H1 (cell line): ENCODE results near the gene ZBTB47. TPM values are rescaled to one million over a fixed set of nuclear protein-coding genes. Genes with fewer than 3 reads are reported as not detected.
A peak's percentile ranks its signal among the peaks of the same experiment; 100 is the strongest.

Experiments used
- CTCF ChIA-PET: fragments of 300-600 bp; sonication (Branson Sonifier 250); formaldehyde crosslinking; loops from one replicate; lab custom pipeline; 2021; ENCODE audit not compliant: partially characterized antibody; lab: Charles Lee
- POLR2A ChIA-PET: fragments of 300-600 bp; sonication (Branson Sonifier 250); formaldehyde crosslinking; loops from one replicate; lab custom pipeline; 2021; ENCODE audit warnings: inconsistent platforms; ENCODE audit not compliant: partially characterized antibody; lab: Charles Lee
- DNase-seq, 2 experiments: peaks; one replicate each; pipeline versions ENCODE4 v3.0.0 to v3.0.0-alpha.2; 2010 to 2022; ENCODE audit warnings: low spot score in 2 of 2, low read depth in 1 of 2, mixed read lengths in 1 of 2
- FAIRE-seq: peaks from 2 replicates; lab custom pipeline; 2011; peaks lifted over from hg19 to GRCh38; lab: Jason Lieb, UNC
- H2AFZ ChIP-seq: 2 replicates; pipeline ENCODE4 v1.8.1; 2012; ENCODE audit warnings: low read length, inconsistent platforms
- H2AK5ac ChIP-seq: 2 replicates; pipeline ENCODE4 v1.6.1; 2013; ENCODE audit warnings: low read depth, low read length
- H2BK120ac ChIP-seq: replicated peaks from 2 replicates; pipeline ENCODE3; 2013; ENCODE audit warnings: low read depth, low read length, inconsistent platforms
- H2BK12ac ChIP-seq: 2 replicates; pipeline ENCODE4 v1.6.1; 2013; ENCODE audit warnings: low read depth, low read length
- H2BK15ac ChIP-seq: 2 replicates; pipeline ENCODE4 v1.6.1; 2013; ENCODE audit warnings: low read length
- H2BK20ac ChIP-seq: 2 replicates; pipeline ENCODE4 v1.6.1; 2013; ENCODE audit warnings: low read length
- H2BK5ac ChIP-seq: 2 replicates; pipeline ENCODE4 v1.6.1; 2013; ENCODE audit warnings: low read depth, low read length
- H3K14ac ChIP-seq: 2 replicates; pipeline ENCODE4 v1.6.1; 2013; ENCODE audit warnings: inconsistent platforms; ENCODE audit not compliant: insufficient read length
- H3K18ac ChIP-seq: 2 replicates; pipeline ENCODE4 v1.6.1; 2013; ENCODE audit warnings: low read length; ENCODE audit errors: extremely low read depth
- H3K23ac ChIP-seq: 2 replicates; pipeline ENCODE4 v1.6.1; 2013; ENCODE audit warnings: inconsistent platforms; ENCODE audit not compliant: insufficient read length
- H3K23me2 ChIP-seq: 2 replicates; pipeline ENCODE4 v1.6.1; 2013; ENCODE audit warnings: low read depth, low read length
- H3K27ac ChIP-seq: 2 replicates; pipeline ENCODE4 v1.6.1; 2011; ENCODE audit warnings: low read depth, low read length, inconsistent platforms
- H3K27me3 ChIP-seq, 4 experiments: replicated peaks in 1 of 4; 1 replicate in 1 of 4; 2 replicates in 3 of 4; pipeline versions ENCODE4 v1.6.1 to v1.8.1; 2011 to 2013; ENCODE audit warnings: low read length in 3 of 4, mild to moderate bottlenecking in 3 of 4, inconsistent platforms in 2 of 4, mixed read lengths in 2 of 4, moderate library complexity in 1 of 4; ENCODE audit not compliant: control insufficient read depth in 3 of 4, insufficient read depth in 3 of 4; ENCODE audit errors: extremely low read depth in 1 of 4
- H3K36me3 ChIP-seq, 4 experiments: 2 replicates each; pipeline versions ENCODE4 v1.6.1 to v1.8.1; 2011 to 2013; ENCODE audit warnings: mild to moderate bottlenecking in 4 of 4, low read length in 3 of 4, moderate library complexity in 2 of 4, control low read depth in 1 of 4, inconsistent platforms in 1 of 4; ENCODE audit not compliant: insufficient read depth in 4 of 4, control insufficient read depth in 2 of 4
- H3K4ac ChIP-seq: replicated peaks from 2 replicates; pipeline ENCODE3; 2013; ENCODE audit warnings: low read length, low read depth, mixed read lengths, inconsistent platforms; ENCODE audit not compliant: insufficient read length
- H3K4me1 ChIP-seq, 4 experiments: replicated peaks in 1 of 4; 1 replicate in 1 of 4; 2 replicates in 3 of 4; pipeline versions ENCODE4 v1.6.1 to v1.8.1; 2011 to 2013; ENCODE audit warnings: low read length in 3 of 4, inconsistent platforms in 2 of 4, mixed read lengths in 1 of 4; ENCODE audit not compliant: insufficient read depth in 4 of 4, control insufficient read depth in 3 of 4
- H3K4me2 ChIP-seq, 2 experiments: 2 replicates each; pipeline versions ENCODE4 v1.6.1 to v1.8.1; 2011 to 2013; ENCODE audit warnings: low read depth in 2 of 2, low read length in 2 of 2, control low read depth in 1 of 2, inconsistent platforms in 1 of 2, mild to moderate bottlenecking in 1 of 2; ENCODE audit not compliant: insufficient read depth in 1 of 2
- H3K4me3 ChIP-seq, 4 experiments: fragments of 200-600, 300-600 bp in 1 of 4; sonication (generic), shearing (Covaris generic), sonication (Bioruptor Twin) in 1 of 4; 2 replicates each; pipeline versions ENCODE4 v1.5.1 to v1.8.1; 2011 to 2016; ENCODE audit warnings: low read length in 4 of 4, low read depth in 3 of 4, control low read depth in 2 of 4, inconsistent platforms in 2 of 4, mild to moderate bottlenecking in 2 of 4, mixed read lengths in 1 of 4, moderate library complexity in 1 of 4; ENCODE audit not compliant: insufficient read depth in 2 of 4; ENCODE audit errors: extremely low read depth in 1 of 4
- H3K56ac ChIP-seq: replicated peaks from 2 replicates; pipeline ENCODE3; 2013; ENCODE audit warnings: low read depth, mild to moderate bottlenecking, mixed read lengths, low read length, inconsistent platforms; ENCODE audit not compliant: insufficient read length
- H3K79me1 ChIP-seq: 2 replicates; pipeline ENCODE4 v1.6.1; 2013; ENCODE audit warnings: low read depth, low read length, control low read depth
- H3K79me2 ChIP-seq, 2 experiments: 2 replicates each; pipeline versions ENCODE4 v1.6.1 to v1.8.1; 2012 to 2013; ENCODE audit warnings: low read length in 2 of 2, mild to moderate bottlenecking in 2 of 2, inconsistent platforms in 1 of 2; ENCODE audit not compliant: insufficient read depth in 2 of 2, control insufficient read depth in 1 of 2
- H3K9ac ChIP-seq, 4 experiments: replicated peaks in 1 of 4; 1 replicate in 1 of 4; 2 replicates in 3 of 4; pipeline versions ENCODE4 v1.6.1 to v1.8.1; 2011 to 2013; ENCODE audit warnings: low read depth in 3 of 4, low read length in 3 of 4, control low read depth in 2 of 4, mild to moderate bottlenecking in 2 of 4, moderate library complexity in 2 of 4, inconsistent platforms in 1 of 4; ENCODE audit errors: extremely low read depth in 1 of 4
- H3K9me3 ChIP-seq, 2 experiments: 2 replicates each; pipeline versions ENCODE4 v1.6.1 to v1.8.1; 2012 to 2013; ENCODE audit warnings: mild to moderate bottlenecking in 2 of 2, moderate library complexity in 2 of 2, control low read depth in 1 of 2, inconsistent platforms in 1 of 2, low read depth in 1 of 2, low read length in 1 of 2, mixed read lengths in 1 of 2; ENCODE audit not compliant: insufficient read depth in 2 of 2
- H4K20me1 ChIP-seq, 2 experiments: replicated peaks in 1 of 2; 2 replicates each; pipeline versions ENCODE3 to v1.8.1; 2011 to 2013; ENCODE audit warnings: inconsistent platforms in 2 of 2, low read length in 2 of 2, mild to moderate bottlenecking in 1 of 2; ENCODE audit not compliant: insufficient read depth in 2 of 2, control insufficient read depth in 1 of 2
- H4K5ac ChIP-seq: 2 replicates; pipeline ENCODE4 v1.6.1; 2013; ENCODE audit warnings: low read length, low read depth, mixed read lengths, inconsistent platforms; ENCODE audit not compliant: insufficient read length
- H4K8ac ChIP-seq: 2 replicates; pipeline ENCODE4 v1.8.0; 2013; ENCODE audit warnings: mild to moderate bottlenecking, moderate library complexity, low read length, inconsistent platforms; ENCODE audit not compliant: insufficient read depth; ENCODE audit errors: extremely low read depth
- H4K91ac ChIP-seq: replicated peaks from 2 replicates; pipeline ENCODE3; 2013; ENCODE audit warnings: low read length, mixed read lengths, inconsistent platforms; ENCODE audit not compliant: insufficient read length
- CHD1 ChIP-seq: IDR thresholded peaks from 2 replicates; pipeline ENCODE4 v1.6.1; 2012; ENCODE audit warnings: low read depth, low read length, improper control_type of control experiment
- GABPA ChIP-seq: IDR thresholded peaks from 2 replicates; pipeline ENCODE4 v1.6.1; 2011; ENCODE audit warnings: mild to moderate bottlenecking, low read length, moderate library complexity, borderline replicate concordance; ENCODE audit not compliant: insufficient read depth
- MAFK ChIP-seq: IDR thresholded peaks from 2 replicates; pipeline ENCODE4 v1.6.1; 2012; ENCODE audit warnings: low read depth, mild to moderate bottlenecking, improper control_type of control experiment, low read length
- RNF2 ChIP-seq: fragments of 200-900, 300-1000 bp; sonication (generic); IDR thresholded peaks from 2 replicates; pipeline ENCODE4 v1.7.1; 2016; ENCODE audit warnings: borderline replicate concordance, low read depth, mild to moderate bottlenecking, antibody characterized with exemption, low read length; ENCODE audit not compliant: poor library complexity, severe bottlenecking; ENCODE audit errors: missing control alignments
- TAF1 ChIP-seq: IDR thresholded peaks from 2 replicates; pipeline ENCODE4 v1.6.1; 2011; ENCODE audit warnings: mild to moderate bottlenecking, low read depth, low read length
- TAF7 ChIP-seq: optimal IDR thresholded peaks from 2 replicates; pipeline ENCODE3; 2011; ENCODE audit warnings: low read depth, mild to moderate bottlenecking, inconsistent platforms, low read length, moderate library complexity, borderline replicate concordance
- USF2 ChIP-seq: IDR thresholded peaks from 2 replicates; pipeline ENCODE4 v1.6.1; 2011; ENCODE audit warnings: low read length, improper control_type of control experiment
- WGBS, 2 experiments: shearing (Covaris generic) in 1 of 2; methylation state at CpG; one replicate each; pipeline versions ENCODE4 v1.1.6 to v1.1.7; 2013 to 2015; ENCODE audit warnings: low lambda C conversion rate in 2 of 2, mixed read lengths in 2 of 2, inconsistent platforms in 1 of 2, low coverage in 1 of 2, missing lambda C conversion rate in 1 of 2; ENCODE audit not compliant: insufficient replicate concordance in 2 of 2, insufficient coverage in 1 of 2, insufficient read length in 1 of 2; ENCODE audit errors: extremely low coverage in 1 of 2, missing lambda C conversion rate in 1 of 2; 5-methylcytosine and 5-hydroxymethylcytosine counted together
- polyA plus RNA-seq, 7 experiments: library from polyadenylated mRNA; depleted of rRNA in 3 of 7; stranded (reverse) in 5 of 7; unstranded in 2 of 7; fragments of >200 nt in 5 of 7; fragments of 200-250 nt in 2 of 7; gene quantifications; 1 replicate in 5 of 7; 2 replicates in 1 of 7; 4 replicates in 1 of 7; pipeline versions ENCODE4 v1.2.1 to v1.2.3, GENCODE V29; 2011 to 2013; ENCODE audit warnings: missing spikeins in 2 of 7, mixed read lengths in 2 of 7
- total RNA-seq: library from RNA; stranded (reverse); fragmentation: NEBNext Ultra II Directional; extraction: Animal tissue kit (Norgen Biotek cat#: 25700); gene quantifications from 2 replicates; pipeline ENCODE4 v1.2.1, GENCODE V29; 2021

Gene ZBTB47
- total and polyA plus RNA-seq, 2 of the 8 experiments (the other 6 are each of a cell fraction or from before 2014, with no cell fraction given), result 2.8 to 4.1 TPM

- Histone ChIP-seq H4K8ac (no peak overlapping the region), H3K4me3 (no peak overlapping the region), H2AK5ac (no peak overlapping the region), H2BK12ac (no peak overlapping the region), H3K27ac (no peak overlapping the region), H2BK20ac (no peak overlapping the region), H4K20me1 (no peaks in the 10 kb centered on the region), H3K4ac (no peak overlapping the region), H3K27me3 (no peaks in the 10 kb centered on the region), H2BK120ac (no peak overlapping the region), H3K23me2 (no peaks in the 10 kb centered on the region), H3K4me2 (no peak overlapping the region)
- TF ChIP-seq GABPA (no peak), TAF7 (no peak), RNF2 (no peak), MAFK (no peak), TAF1 (no peak), CHD1 (no peak), USF2 (no peak)
- TF ChIP-seq, all 59 proteins: peak for 0
- Histone ChIP-seq H3K23ac (no peak overlapping the region), H3K9me3 (no peaks in the 10 kb centered on the region), H3K79me2 (no peaks in the 10 kb centered on the region), H3K79me1 (no peaks in the 10 kb centered on the region), H2AFZ (no peak overlapping the region), H4K91ac (no peak overlapping the region), H2BK15ac (no peak overlapping the region), H3K36me3 (no peaks in the 10 kb centered on the region), H3K18ac (no peak overlapping the region), H4K5ac (no peak overlapping the region), H3K56ac (no peak overlapping the region), H3K14ac (no peak overlapping the region), H3K4me1 (no peaks in the 10 kb centered on the region; a peak in 2 of 7 replicates), H2BK5ac (no peak overlapping the region), H3K9ac (no peak overlapping the region)
- FAIRE-seq (no peak), DNase-seq (peak in 1 of 2 experiments; percentile 10)
- ChIA-PET POLR2A (interaction anchor here (2.3 kb wide), 1 partner anchor 10 kb away, joined by 9 read pairs; the partner anchor contains the start of gene HHATL), CTCF (interaction anchor here (1.3 to 11.4 kb wide), 7 partner anchors 9 to 58 kb away, joined by 3 to 53 read pairs (median 21); partner anchors contain the start of gene HHATL)
- WGBS, 2 experiments, result 84% methylated on average over 2 of the region's 2 CpGs; no CpG with 5 or more reads in 1 of the 2 experiments
Observed at GRCh38 chr3:42713747-42714146, 60.2 kb downstream of the ZBTB47 start.
